HG03565 (cell line): ENCODE results near the gene CATSPERZ.

Source experiments
- ATAC-seq: cut with Tn5 transposase; IDR thresholded peaks from one replicate; pipeline ENCODE4 v1.9.1; 2021; ENCODE audit warnings: mild to moderate bottlenecking, moderate library complexity; ENCODE audit not compliant: unreplicated experiment

CATSPERZ gene

GRCh38 chr11:64263947-64264317 is 36.2 kb upstream of the CATSPERZ start:
- ATAC-seq, result no peak

- ATAC-seq, result no peak
Measured at GRCh38 chr11:64264371-64264852, 35.7 kb upstream of the CATSPERZ start.

- no peak for ATAC-seq
Measured at GRCh38 chr11:64265176-64266160, 34.7 kb upstream of the CATSPERZ start.

GRCh38 chr11:64266339-64266738 is 33.8 kb upstream of the CATSPERZ start:
- ATAC-seq, result no peak

- ATAC-seq, result no peak
Measured at GRCh38 chr11:64267207-64267945, 32.8 kb upstream of the CATSPERZ start.

GRCh38 chr11:64268025-64268892 is 31.9 kb upstream of the CATSPERZ start:
- no peak for ATAC-seq

- ATAC-seq, result peak; percentile 4
Measured at GRCh38 chr11:64268893-64269539, 31.1 kb upstream of the CATSPERZ start.

- ATAC-seq, result peak; percentile 46
Measured at GRCh38 chr11:64269540-64270220, 30.5 kb upstream of the CATSPERZ start.

- ATAC-seq, result no peak
Measured at GRCh38 chr11:64275031-64275800, 24.9 kb upstream of the CATSPERZ start.

- no peak for ATAC-seq
Measured at GRCh38 chr11:64275841-64276240, 24.3 kb upstream of the CATSPERZ start.

GRCh38 chr11:64276653-64277431 is 23.3 kb upstream of the CATSPERZ start:
- no peak for ATAC-seq

GRCh38 chr11:64278576-64279190 is 21.5 kb upstream of the CATSPERZ start:
- no peak for ATAC-seq

- no peak for ATAC-seq
Measured at GRCh38 chr11:64281957-64282770, 18.0 kb upstream of the CATSPERZ start.

- no peak for ATAC-seq
Measured at GRCh38 chr11:64283092-64283491, 17.1 kb upstream of the CATSPERZ start.

GRCh38 chr11:64284048-64284961 is 15.9 kb upstream of the CATSPERZ start, which contains the start of gene BAD:
TSS of gene BAD (minus strand) at chr11:64284665. CDS start at chr11:64284368, 297 bp downstream.
- peak; percentile 55 for ATAC-seq
